ENCODE data around the gene OR4M1.
"Not testable (repeated sequence)": the region's sequence is repeated elsewhere in the genome, so short reads cannot be mapped to it uniquely, and the experiment has no call there.

Gene OR4M1

DNA sequence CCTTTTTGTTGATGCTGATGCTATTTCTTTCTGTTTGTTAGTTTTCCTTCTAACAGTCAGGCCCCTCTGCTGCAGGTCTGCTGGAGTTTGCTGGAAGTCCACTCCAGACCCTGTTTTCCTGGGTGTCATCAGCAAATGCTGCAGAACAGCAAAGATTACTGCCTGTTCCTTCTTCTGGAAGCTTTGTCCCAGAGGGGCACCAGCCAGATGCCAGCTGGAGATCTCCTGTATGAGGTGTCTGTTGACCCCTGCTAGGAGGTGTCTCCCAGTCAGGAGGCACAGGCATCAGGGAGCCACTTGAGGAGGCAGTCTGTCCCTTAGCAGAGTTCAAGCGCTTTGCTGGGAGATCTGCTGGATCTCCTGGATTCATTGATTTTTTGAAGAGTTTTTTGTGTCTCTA lies 46.6 kb downstream of the OR4M1 start:
- not testable (repeated sequence) for FAIRE-seq; DNase-seq (ENCODE audit: insufficient read length, low spot score)

DNA sequence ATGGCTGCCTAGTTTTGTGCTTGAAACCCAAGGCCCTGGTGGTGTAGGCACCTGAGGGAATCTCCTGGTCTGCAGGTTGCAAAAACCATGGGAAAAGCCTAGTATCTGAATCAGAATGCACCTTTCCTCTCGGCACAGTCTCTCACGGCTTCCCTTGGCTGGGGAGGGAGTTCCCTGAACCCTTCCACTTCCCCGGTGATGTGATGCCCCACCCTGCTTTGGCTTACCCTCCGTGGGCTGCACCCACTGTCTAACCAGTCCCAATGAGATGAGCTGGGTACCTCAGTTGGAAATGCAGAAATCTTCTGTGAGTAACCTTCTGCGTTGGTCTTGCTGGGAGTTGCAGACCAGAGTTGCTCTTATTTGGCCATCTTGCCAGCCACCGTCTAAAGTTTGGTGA lies 47.7 kb downstream of the OR4M1 start:
- not testable (repeated sequence) for DNase-seq (ENCODE audit: insufficient read length, low spot score); FAIRE-seq

DNA sequence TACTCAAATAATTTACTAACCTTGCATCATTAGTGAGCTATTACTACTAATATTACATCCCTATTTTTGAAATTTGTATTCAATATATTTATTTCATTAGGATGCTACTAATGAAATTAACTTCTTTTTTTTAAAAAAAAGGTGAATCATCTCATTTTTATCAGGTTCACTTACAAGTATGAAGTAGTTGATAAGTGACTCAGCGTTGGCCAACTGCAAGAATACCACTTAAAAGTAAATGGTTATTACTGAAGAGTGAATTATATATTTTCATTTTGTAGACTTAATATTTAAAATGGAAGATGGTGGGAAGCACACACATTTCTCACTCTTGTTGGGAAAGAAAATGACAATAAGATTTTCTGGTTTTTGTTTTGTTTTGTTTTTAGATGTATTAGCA lies 49.9 kb downstream of the OR4M1 start:
- FAIRE-seq = no peak

DNA sequence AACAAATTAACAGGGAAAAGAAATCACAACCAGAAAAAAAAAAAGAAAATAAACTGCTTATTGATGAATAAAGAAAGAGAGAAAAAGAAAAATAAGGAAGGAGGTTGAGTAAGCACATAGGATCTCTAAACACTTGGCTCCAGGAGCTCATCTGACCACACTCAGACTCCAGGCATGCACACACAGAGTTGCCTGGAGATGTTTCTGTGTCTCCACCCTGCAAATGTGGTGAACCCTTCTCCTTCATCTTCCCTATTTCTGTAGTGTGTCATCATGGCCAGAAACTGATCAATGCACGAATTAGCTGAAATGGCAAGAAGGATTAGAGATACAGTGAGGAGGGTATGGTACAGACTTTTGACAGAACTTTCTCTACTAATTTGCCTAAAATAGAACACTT lies 50.5 kb downstream of the OR4M1 start:
- DNase-seq (ENCODE audit: insufficient read length, low spot score) (no peak), FAIRE-seq (no peak)

More for the DNA sequence above, 49.9 kb downstream of the OR4M1 start:
- DNase-seq (ENCODE audit: insufficient read length, low spot score) = no peak

DNA sequence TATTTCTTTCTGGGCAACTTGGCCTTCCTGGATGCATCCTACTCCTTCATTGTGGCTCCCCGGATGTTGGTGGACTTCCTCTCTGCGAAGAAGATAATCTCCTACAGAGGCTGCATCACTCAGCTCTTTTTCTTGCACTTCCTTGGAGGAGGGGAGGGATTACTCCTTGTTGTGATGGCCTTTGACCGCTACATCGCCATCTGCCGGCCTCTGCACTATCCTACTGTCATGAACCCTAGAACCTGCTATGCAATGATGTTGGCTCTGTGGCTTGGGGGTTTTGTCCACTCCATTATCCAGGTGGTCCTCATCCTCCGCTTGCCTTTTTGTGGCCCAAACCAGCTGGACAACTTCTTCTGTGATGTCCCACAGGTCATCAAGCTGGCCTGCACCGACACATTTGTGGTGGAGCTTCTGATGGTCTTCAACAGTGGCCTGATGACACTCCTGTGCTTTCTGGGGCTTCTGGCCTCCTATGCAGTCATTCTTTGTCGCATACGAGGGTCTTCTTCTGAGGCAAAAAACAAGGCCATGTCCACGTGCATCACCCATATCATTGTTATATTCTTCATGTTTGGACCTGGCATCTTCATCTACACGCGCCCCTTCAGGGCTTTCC lies 54.4 kb downstream of the OR4M1 start:
- DNase-seq (ENCODE audit: insufficient read length, low spot score); FAIRE-seq: not testable (repeated sequence)

DNA sequence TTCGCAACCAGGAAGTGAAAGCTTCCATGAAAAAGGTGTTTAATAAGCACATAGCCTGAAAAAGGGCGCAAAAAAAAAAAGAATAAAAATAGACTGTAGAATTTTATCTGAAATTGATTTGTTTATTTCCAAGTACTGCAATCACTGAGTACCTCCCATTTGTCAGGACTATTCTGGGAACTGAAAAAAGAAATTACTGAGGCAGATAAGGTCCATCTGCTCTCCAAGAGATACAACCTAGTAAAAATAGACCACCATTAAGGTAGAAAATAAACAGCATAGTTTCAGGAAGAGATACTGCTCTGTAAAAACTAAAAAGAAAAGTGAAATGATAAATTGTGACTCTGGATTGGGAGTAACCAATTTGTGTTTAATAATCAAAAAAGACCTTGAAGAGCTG lies 55.0 kb downstream of the OR4M1 start:
- FAIRE-seq (no peak), DNase-seq (ENCODE audit: insufficient read length, low spot score) (no peak)

Data from GM19239 (cell line).